NB4 (cell line): Measurements from ENCODE around the gene FOXE1.

Experiments
- DNase-seq: peaks from one replicate; pipeline ENCODE4 v3.0.0; 2010; ENCODE audit warnings: low read depth
- H3K4me3 ChIP-seq: one replicate; pipeline ENCODE4 v1.5.1; 2011; ENCODE audit warnings: mild to moderate bottlenecking, low read depth, low read length, moderate library complexity
- MYC ChIP-seq: IDR thresholded peaks from 2 replicates; pipeline ENCODE4 v1.6.1; 2011; ENCODE audit warnings: low read depth, low read length
- POLR2A ChIP-seq: IDR thresholded peaks from 2 replicates; pipeline ENCODE4 v1.6.1; 2011; ENCODE audit warnings: mild to moderate bottlenecking; ENCODE audit not compliant: insufficient read length; ENCODE audit errors: extremely low read depth
- TF ChIP-seq, protein P1 (sequence below): IDR thresholded peaks from 2 replicates; pipeline ENCODE4 v1.6.1; 2011; ENCODE audit warnings: low read depth, low read length
- TF ChIP-seq, protein P2 (sequence below): IDR thresholded peaks from one replicate; pipeline ENCODE4 v1.5.1; 2012; ENCODE audit warnings: low read depth, low read length

The FOXE1 gene

DNA sequence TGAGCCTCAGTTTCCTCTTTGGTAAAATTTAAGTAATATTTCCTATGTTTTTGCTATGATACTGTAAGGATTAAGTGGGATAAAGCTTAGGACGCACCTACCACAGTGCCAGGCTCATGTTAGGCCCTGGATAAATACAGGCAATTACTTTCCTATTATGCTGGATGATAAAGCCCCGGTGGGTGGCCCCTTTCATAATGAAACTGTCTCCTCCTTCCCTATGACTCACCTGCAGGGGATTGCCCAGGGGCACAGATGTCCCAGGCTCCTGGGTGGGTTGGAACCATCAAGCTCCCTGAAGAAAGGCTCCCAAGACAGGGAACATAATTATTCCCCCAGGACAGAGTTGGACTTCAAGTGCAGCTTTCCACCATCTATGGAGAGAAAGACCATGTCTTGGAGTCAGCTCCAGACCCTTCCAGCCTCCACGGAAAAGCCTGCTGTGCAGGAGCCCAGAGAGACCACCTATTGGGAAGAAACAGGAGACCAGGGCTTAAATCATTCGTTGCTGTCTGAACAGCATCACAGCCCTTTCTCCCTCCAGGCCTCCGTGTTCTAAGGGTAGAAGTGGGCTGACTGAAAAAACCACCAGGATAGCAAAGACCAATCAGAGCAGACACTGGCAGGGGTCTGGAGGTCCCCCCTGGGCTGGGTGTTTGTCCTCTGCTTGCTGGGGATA lies 43.2 kb upstream of the FOXE1 start:
- no peak for DNase-seq
- no peak overlapping the region for H3K4me3 ChIP-seq
- TF ChIP-seq MYC (no peak), POLR2A (no peak)
- TF ChIP-seq, protein P1, sequence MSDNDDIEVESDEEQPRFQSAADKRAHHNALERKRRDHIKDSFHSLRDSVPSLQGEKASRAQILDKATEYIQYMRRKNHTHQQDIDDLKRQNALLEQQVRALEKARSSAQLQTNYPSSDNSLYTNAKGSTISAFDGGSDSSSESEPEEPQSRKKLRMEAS: no peak
- TF ChIP-seq, protein P2, sequence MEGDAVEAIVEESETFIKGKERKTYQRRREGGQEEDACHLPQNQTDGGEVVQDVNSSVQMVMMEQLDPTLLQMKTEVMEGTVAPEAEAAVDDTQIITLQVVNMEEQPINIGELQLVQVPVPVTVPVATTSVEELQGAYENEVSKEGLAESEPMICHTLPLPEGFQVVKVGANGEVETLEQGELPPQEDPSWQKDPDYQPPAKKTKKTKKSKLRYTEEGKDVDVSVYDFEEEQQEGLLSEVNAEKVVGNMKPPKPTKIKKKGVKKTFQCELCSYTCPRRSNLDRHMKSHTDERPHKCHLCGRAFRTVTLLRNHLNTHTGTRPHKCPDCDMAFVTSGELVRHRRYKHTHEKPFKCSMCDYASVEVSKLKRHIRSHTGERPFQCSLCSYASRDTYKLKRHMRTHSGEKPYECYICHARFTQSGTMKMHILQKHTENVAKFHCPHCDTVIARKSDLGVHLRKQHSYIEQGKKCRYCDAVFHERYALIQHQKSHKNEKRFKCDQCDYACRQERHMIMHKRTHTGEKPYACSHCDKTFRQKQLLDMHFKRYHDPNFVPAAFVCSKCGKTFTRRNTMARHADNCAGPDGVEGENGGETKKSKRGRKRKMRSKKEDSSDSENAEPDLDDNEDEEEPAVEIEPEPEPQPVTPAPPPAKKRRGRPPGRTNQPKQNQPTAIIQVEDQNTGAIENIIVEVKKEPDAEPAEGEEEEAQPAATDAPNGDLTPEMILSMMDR: no peak

DNA sequence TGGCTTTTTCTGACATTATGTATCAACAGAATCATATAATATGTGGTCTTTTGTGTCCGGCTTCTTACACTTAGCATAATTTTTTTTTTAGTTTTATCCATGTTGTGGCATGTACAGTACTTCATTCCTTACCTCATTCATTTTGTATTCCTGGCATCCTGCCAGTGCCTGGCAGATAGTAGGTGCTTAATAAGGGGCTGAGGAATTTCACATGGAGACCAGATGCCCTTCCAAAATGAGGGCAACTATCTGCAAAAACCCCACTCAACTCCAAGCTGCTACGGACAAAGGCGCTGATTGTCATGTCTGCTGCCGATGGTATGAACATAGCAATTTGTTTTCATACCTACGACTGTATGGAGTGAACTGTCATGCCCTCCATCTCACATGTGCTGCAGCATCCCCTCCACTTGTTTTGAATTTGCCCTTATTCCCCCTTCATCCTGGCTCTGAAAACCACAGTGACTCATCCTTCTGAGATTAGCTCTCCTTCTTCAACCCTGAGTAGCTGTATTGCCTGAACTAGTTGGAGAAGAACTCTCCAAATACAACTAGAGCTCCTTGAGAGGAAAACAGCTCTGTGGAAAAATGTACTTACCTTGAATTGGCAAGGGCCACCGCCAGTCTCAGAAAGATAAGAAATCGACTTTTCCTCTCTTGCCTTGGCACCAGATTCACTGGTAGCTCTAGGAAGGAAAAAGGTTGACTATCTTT lies 41.3 kb upstream of the FOXE1 start:
- no peak overlapping the region for H3K4me3 ChIP-seq
- TF ChIP-seq, protein P1: no peak
- TF ChIP-seq MYC: no peak
- TF ChIP-seq POLR2A: no peak
- TF ChIP-seq, protein P2: no peak
- peak; percentile 15 for DNase-seq

DNA sequence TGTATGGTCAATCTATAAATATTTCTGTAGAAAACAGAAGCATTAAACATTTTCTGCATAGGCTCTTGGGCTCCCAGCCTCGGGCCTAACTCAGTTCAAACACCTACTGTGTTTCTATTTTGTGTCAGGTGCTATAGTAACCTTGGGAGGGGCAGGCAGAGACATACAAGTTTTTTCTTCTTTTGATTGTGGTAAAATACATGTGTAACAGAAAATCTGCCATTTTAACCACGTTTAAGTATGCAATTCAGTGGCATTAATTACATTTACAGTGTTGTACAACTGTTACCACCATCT lies 40.8 kb upstream of the FOXE1 start:
- H3K4me3 ChIP-seq: no peak overlapping the region
- TF ChIP-seq MYC: no peak
- no peak for TF ChIP-seq POLR2A
- TF ChIP-seq, protein P1: no peak
- TF ChIP-seq, protein P2: no peak
- no peak for DNase-seq

DNA sequence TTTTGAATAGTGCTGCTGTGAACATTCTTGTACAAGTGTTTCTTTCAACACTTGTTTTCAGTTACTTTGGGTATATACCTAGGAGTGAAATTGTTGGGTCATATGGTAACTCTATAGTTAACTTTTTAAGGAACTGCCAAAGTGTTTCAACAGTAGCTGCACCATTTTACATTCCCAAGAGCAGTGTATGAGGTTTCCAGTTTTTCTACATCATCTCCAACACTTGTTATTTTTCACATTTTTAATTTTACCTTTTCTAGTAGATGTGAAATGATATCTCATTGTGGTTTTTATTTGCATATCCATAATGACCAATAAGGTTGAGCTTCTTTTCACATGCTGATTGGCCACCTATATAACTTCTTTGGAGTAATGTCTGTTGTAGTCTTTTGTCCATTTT lies 40.0 kb upstream of the FOXE1 start:
- no peak overlapping the region for H3K4me3 ChIP-seq
- TF ChIP-seq, protein P1: no peak
- TF ChIP-seq MYC (no peak), POLR2A (no peak)
- TF ChIP-seq, protein P2: no peak
- DNase-seq: no peak

DNA sequence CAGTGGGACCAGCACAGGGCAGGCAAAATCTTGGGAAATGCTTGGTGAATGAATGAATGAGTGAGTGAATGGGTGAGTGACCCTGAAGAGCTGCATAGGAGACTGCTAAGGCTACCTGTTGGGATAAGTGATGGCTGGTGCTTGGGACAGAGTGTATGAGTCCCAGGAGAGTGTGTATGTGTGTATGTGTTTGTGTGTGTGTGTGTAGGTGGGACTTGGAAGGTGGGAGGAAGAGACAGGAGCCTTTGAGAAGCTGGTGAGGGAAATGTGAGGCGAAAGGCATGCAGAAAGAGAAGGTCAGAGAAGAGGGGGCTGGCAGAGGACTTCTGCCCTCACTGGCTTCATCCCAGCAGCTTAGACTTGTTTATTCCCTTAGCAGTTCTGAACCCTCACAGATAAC lies 33.3 kb upstream of the FOXE1 start:
- DNase-seq: no peak
- no peak overlapping the region for H3K4me3 ChIP-seq
- TF ChIP-seq POLR2A: no peak
- TF ChIP-seq MYC: no peak
- TF ChIP-seq, protein P2: no peak
- TF ChIP-seq, protein P1: no peak
